ENCODE measurements around the gene PRKAG1. TPM values are rescaled to one million over a fixed set of nuclear protein-coding genes. Genes with fewer than 3 reads are reported as not detected.

PRKAG1 gene
- total and polyA plus RNA-seq, 4 donors: 43.2 to 75.2 (median 69.9) TPM

Small RNA genes lying within 50 kb of the gene (small RNA-seq; reads per million reads assigned to genes)
- gene RNU6-940P (ENCODE audit: low replicate concordance): not detected

Other genes with a start within 250 kb of the PRKAG1 start
- 10 to 100 TPM; 39.9 to 51.9 TPM for gene ADCY6, start 229.7 kb downstream of the PRKAG1 start, total RNA-seq
- 10 to 100 TPM; 58.4 to 90.2 TPM for gene ADCY6, start 229.7 kb downstream of the PRKAG1 start, polyA plus RNA-seq (ENCODE audit: insufficient read length in 2 of 2)
- 10 to 100 TPM; 24.0 to 37.0 TPM for gene CACNB3, start 200.3 kb downstream of the PRKAG1 start, total RNA-seq
- 10 to 100 TPM; 73.8 to 89.6 TPM for gene CACNB3, start 200.3 kb downstream of the PRKAG1 start, polyA plus RNA-seq (ENCODE audit: insufficient read length in 2 of 2)
- 10 to 100 TPM; 44.0 to 85.4 TPM for gene DDX23, start 166.6 kb downstream of the PRKAG1 start, total RNA-seq
- gene DDX23, start 166.6 kb downstream of the PRKAG1 start, polyA plus RNA-seq (ENCODE audit: insufficient read length in 2 of 2): 10 to 100 TPM; 76.1 to 87.0 TPM
- gene RND1, start 152.9 kb downstream of the PRKAG1 start, total RNA-seq: 10 to 100 TPM in 1 of 2 donors, 1 to 10 TPM in 1; 8.5 to 15.1 TPM
- gene RND1, start 152.9 kb downstream of the PRKAG1 start, polyA plus RNA-seq (ENCODE audit: insufficient read length in 2 of 2): 10 to 100 TPM; 41.7 to 45.8 TPM
- gene FKBP11, start 93.3 kb downstream of the PRKAG1 start, total RNA-seq: 10 to 100 TPM; 12.7 to 13.9 TPM
- gene FKBP11, start 93.3 kb downstream of the PRKAG1 start, polyA plus RNA-seq (ENCODE audit: insufficient read length in 2 of 2): 10 to 100 TPM; 12.4 to 22.5 TPM
- gene ARF3, start 61.3 kb downstream of the PRKAG1 start, total RNA-seq: 10 to 100 TPM; 67.9 to 74.6 TPM
- 100 to 1,000 TPM; 285 to 319 TPM for gene ARF3, start 61.3 kb downstream of the PRKAG1 start, polyA plus RNA-seq (ENCODE audit: insufficient read length in 2 of 2)
- 1 to 10 TPM; 2.5 to 2.6 TPM for gene WNT10B, start 47.0 kb downstream of the PRKAG1 start, total RNA-seq
- 10 to 100 TPM; 11.6 to 12.7 TPM for gene WNT10B, start 47.0 kb downstream of the PRKAG1 start, polyA plus RNA-seq (ENCODE audit: insufficient read length in 2 of 2)
- not detected for gene WNT1, start 40.5 kb downstream of the PRKAG1 start, total RNA-seq
- 1 to 10 TPM; 2.0 to 2.9 TPM for gene WNT1, start 40.5 kb downstream of the PRKAG1 start, polyA plus RNA-seq (ENCODE audit: insufficient read length in 2 of 2)
- under 1 TPM; 0.44 to 0.79 TPM for gene DDN, start 19.4 kb downstream of the PRKAG1 start, total RNA-seq
- gene DDN, start 19.4 kb downstream of the PRKAG1 start, polyA plus RNA-seq (ENCODE audit: insufficient read length in 2 of 2): 1 to 10 TPM; 1.2 to 1.5 TPM
- 10 to 100 TPM; 27.2 to 39.6 TPM for gene KMT2D, start 42.0 kb upstream of the PRKAG1 start, total RNA-seq
- 10 to 100 TPM; 41.6 to 43.2 TPM for gene KMT2D, start 42.0 kb upstream of the PRKAG1 start, polyA plus RNA-seq (ENCODE audit: insufficient read length in 2 of 2)
- 1 to 10 TPM; 1.5 to 1.6 TPM for gene RHEBL1, start 51.2 kb upstream of the PRKAG1 start, total RNA-seq
- 1 to 10 TPM; 2.0 to 4.1 TPM for gene RHEBL1, start 51.2 kb upstream of the PRKAG1 start, polyA plus RNA-seq (ENCODE audit: insufficient read length in 2 of 2)
- 1 to 10 TPM; 5.4 to 8.1 TPM for gene DHH, start 76.0 kb upstream of the PRKAG1 start, total RNA-seq
- gene DHH, start 76.0 kb upstream of the PRKAG1 start, polyA plus RNA-seq (ENCODE audit: insufficient read length in 2 of 2): 1 to 10 TPM; 1.3 to 4.8 TPM
- gene LMBR1L, start 92.1 kb upstream of the PRKAG1 start, total RNA-seq: 10 to 100 TPM; 38.0 to 48.5 TPM
- gene LMBR1L, start 92.1 kb upstream of the PRKAG1 start, polyA plus RNA-seq (ENCODE audit: insufficient read length in 2 of 2): 100 to 1,000 TPM in 1 of 2 donors, 10 to 100 TPM in 1; 81.0 to 127 TPM
- 1,000 to 10,000 TPM; 1,390 to 1,569 TPM for gene TUBA1B, start 112.6 kb upstream of the PRKAG1 start, total RNA-seq
- gene TUBA1B, start 112.6 kb upstream of the PRKAG1 start, polyA plus RNA-seq (ENCODE audit: insufficient read length in 2 of 2): 1,000 to 10,000 TPM; 2,470 to 2,528 TPM
- gene TUBA1A, start 170.3 kb upstream of the PRKAG1 start, total RNA-seq: 1,000 to 10,000 TPM; 2,198 to 2,635 TPM
- gene TUBA1A, start 170.3 kb upstream of the PRKAG1 start, polyA plus RNA-seq (ENCODE audit: insufficient read length in 2 of 2): 1,000 to 10,000 TPM; 4,527 to 4,721 TPM
- gene TUBA1C, start 246.3 kb upstream of the PRKAG1 start, total RNA-seq: 10 to 100 TPM; 30.4 to 68.8 TPM
- gene TUBA1C, start 246.3 kb upstream of the PRKAG1 start, polyA plus RNA-seq (ENCODE audit: insufficient read length in 2 of 2): 10 to 100 TPM; 42.5 to 52.3 TPM